ENCODE measurements around the gene CUTC. TPM values are rescaled to one million over a fixed set of nuclear protein-coding genes. Genes with fewer than 3 reads are reported as not detected.

The CUTC gene
- total and polyA plus RNA-seq, 2 experiments from 2014 or later, result 21.6 to 29.4 TPM

DNA sequence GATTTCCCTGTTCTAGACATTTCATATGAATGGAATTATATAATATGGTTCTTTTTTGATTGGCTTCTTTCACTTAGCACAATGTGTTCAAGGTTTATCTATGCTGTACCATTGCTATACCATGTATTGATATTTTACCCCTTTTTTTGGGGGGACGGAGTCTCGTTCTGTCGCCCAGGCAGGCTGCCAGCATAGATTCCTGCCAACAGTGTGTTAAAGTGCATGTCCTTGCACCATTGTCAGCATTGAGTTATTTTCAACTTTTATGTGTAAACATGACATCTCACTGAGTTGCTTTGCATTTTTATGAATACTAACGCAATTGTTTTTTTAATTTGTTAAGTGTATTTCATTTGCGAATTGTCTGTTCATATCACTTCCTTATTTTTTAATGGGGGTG, 55.3 kb downstream of the CUTC start:
- no peaks in the 10 kb centered on the region for H3K9me2 ChIP-seq (replicated peaks; ENCODE audit: insufficient read depth)
- TF ChIP-seq, protein P1, sequence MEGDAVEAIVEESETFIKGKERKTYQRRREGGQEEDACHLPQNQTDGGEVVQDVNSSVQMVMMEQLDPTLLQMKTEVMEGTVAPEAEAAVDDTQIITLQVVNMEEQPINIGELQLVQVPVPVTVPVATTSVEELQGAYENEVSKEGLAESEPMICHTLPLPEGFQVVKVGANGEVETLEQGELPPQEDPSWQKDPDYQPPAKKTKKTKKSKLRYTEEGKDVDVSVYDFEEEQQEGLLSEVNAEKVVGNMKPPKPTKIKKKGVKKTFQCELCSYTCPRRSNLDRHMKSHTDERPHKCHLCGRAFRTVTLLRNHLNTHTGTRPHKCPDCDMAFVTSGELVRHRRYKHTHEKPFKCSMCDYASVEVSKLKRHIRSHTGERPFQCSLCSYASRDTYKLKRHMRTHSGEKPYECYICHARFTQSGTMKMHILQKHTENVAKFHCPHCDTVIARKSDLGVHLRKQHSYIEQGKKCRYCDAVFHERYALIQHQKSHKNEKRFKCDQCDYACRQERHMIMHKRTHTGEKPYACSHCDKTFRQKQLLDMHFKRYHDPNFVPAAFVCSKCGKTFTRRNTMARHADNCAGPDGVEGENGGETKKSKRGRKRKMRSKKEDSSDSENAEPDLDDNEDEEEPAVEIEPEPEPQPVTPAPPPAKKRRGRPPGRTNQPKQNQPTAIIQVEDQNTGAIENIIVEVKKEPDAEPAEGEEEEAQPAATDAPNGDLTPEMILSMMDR (IDR thresholded peaks at IDR 0.05; ENCODE audit: poor library complexity), result no peak
- TF ChIP-seq EZH2phosphoT487 (IDR thresholded peaks at IDR 0.05; ENCODE audit: low read depth, severe bottlenecking, unreplicated experiment), result no peak
- no peak for TF ChIP-seq EZH2 (IDR thresholded peaks at IDR 0.05; ENCODE audit: borderline replicate concordance)
- no peak overlapping the region for H2AFZ ChIP-seq
- no peaks in the 10 kb centered on the region for H4K20me1 ChIP-seq (ENCODE audit: insufficient read depth, poor library complexity, severe bottlenecking)
- peaks cover 7% of the 10 kb centered on the region for H3K4me1 ChIP-seq (ENCODE audit: insufficient read depth)
- no peaks in the 10 kb centered on the region for H3K36me3 ChIP-seq (replicated peaks; ENCODE audit: insufficient read depth, low read depth)
- H3K9me3 ChIP-seq (ENCODE audit: low read depth), result no peaks in the 10 kb centered on the region
- no peak overlapping the region for H3K4me3 ChIP-seq
- H3K4me2 ChIP-seq, result no peak overlapping the region
- no peak for DNase-seq (ENCODE audit: low spot score)
- WGBS (ENCODE audit: low lambda C conversion rate, missing lambda C conversion rate), result 77% methylated on average over 5 of the region's 5 CpGs
- H3K27ac ChIP-seq, result no peak overlapping the region
- H3K27me3 ChIP-seq, result no peaks in the 10 kb centered on the region
- H3K79me2 ChIP-seq, result peaks cover 28% of the 10 kb centered on the region

- no peaks in the 10 kb centered on the region for H3K27me3 ChIP-seq
- H3K9me3 ChIP-seq (ENCODE audit: low read depth), result no peaks in the 10 kb centered on the region
- H3K27ac ChIP-seq, result peak overlapping the region; percentile 69
- no peak overlapping the region for H3K4me3 ChIP-seq
- no peaks in the 10 kb centered on the region for H4K20me1 ChIP-seq (ENCODE audit: insufficient read depth, poor library complexity, severe bottlenecking)
- no peaks in the 10 kb centered on the region for H3K36me3 ChIP-seq (replicated peaks; ENCODE audit: insufficient read depth, low read depth)
- H3K4me1 ChIP-seq (ENCODE audit: insufficient read depth), result peaks cover 7% of the 10 kb centered on the region
- 79% methylated on average over 7 of the region's 7 CpGs for WGBS (ENCODE audit: low lambda C conversion rate, missing lambda C conversion rate)
- no peaks in the 10 kb centered on the region for H3K9me2 ChIP-seq (replicated peaks; ENCODE audit: insufficient read depth)
- no peak overlapping the region for H2AFZ ChIP-seq
- TF ChIP-seq, protein P1 (IDR thresholded peaks at IDR 0.05; ENCODE audit: poor library complexity), result no peak
- no peak for TF ChIP-seq EZH2phosphoT487 (IDR thresholded peaks at IDR 0.05; ENCODE audit: low read depth, severe bottlenecking, unreplicated experiment)
- TF ChIP-seq EZH2 (IDR thresholded peaks at IDR 0.05; ENCODE audit: borderline replicate concordance), result no peak
- H3K4me2 ChIP-seq, result no peak overlapping the region
- H3K79me2 ChIP-seq, result peaks cover 28% of the 10 kb centered on the region
- no peak for DNase-seq (ENCODE audit: low spot score)
Observed at GRCh38 chr10:99787782-99788445, 55.9 kb downstream of the CUTC start.

DNA sequence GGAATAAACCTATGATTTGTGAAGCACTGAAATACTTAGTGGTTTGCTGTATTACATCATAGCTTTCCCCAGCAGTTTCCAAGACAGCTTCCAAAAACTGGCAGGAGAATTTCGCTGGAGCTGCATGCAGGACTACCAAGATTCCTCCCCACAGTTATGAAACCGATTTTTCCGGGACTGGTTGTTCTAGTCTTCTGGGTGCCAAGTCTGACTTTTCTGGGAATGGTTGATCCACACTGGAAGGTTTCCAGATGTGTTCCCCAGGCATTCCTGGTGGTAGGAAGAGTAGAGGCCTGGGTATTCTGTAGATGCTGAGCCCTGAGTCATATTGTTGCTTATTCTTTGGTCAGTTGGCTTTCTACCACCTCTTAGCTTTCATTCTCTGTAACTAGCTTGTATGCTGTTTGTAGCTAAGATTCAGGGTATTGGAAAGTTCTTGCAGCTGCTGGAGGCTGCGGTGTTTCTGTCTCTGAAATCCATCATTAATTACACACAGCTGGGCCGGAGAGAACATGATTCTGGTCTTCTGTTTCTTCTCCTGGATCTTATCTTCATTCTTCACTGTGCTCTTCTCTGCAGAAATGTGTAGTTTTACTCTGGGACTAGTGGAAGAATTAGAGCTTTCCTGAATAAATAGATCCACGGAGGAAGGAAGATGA, 56.7 kb downstream of the CUTC start:
- Histone ChIP-seq H4K20me1 (ENCODE audit: insufficient read depth, poor library complexity, severe bottlenecking) (no peaks in the 10 kb centered on the region), H3K4me1 (ENCODE audit: insufficient read depth) (peaks cover 7% of the 10 kb centered on the region), H3K27ac (peak overlapping the region; percentile 82), H3K79me2 (peaks cover 22% of the 10 kb centered on the region), H2AFZ (no peak overlapping the region), H3K4me2 (peak overlapping the region; percentile 56), H3K27me3 (no peaks in the 10 kb centered on the region), H3K36me3 (replicated peaks; ENCODE audit: insufficient read depth, low read depth) (no peaks in the 10 kb centered on the region), H3K9me3 (ENCODE audit: low read depth) (no peaks in the 10 kb centered on the region), H3K9me2 (replicated peaks; ENCODE audit: insufficient read depth) (no peaks in the 10 kb centered on the region), H3K4me3 (no peak overlapping the region)
- TF ChIP-seq EZH2 (IDR thresholded peaks at IDR 0.05; ENCODE audit: borderline replicate concordance) (no peak), EZH2phosphoT487 (IDR thresholded peaks at IDR 0.05; ENCODE audit: low read depth, severe bottlenecking, unreplicated experiment) (no peak)
- TF ChIP-seq, protein P1 (IDR thresholded peaks at IDR 0.05; ENCODE audit: poor library complexity), result no peak
- peak; percentile 63 for DNase-seq (ENCODE audit: low spot score)
- WGBS (ENCODE audit: low lambda C conversion rate, missing lambda C conversion rate), result 57% methylated on average over 6 of the region's 6 CpGs
